HepG2 (cell line): ENCODE measurements around the gene LDB2. TPM values are rescaled to one million over a fixed set of nuclear protein-coding genes. Genes with fewer than 3 reads are reported as not detected.

Experiments
- AHR ChIP-seq: IDR thresholded peaks from 2 replicates; pipeline ENCODE4 v1.6.1; 2018; ENCODE audit warnings: missing genetic modification reagents, missing compliant biosample characterization
- ARNTL ChIP-seq: sonication (generic); formaldehyde crosslinking; IDR thresholded peaks from 2 replicates; pipeline ENCODE4 v1.4.0; 2020; ENCODE audit warnings: mild to moderate bottlenecking, missing genetic modification reagents
- ATRX ChIP-seq: sonication (generic); formaldehyde crosslinking; IDR thresholded peaks from 2 replicates; pipeline ENCODE4 v1.4.0; 2020; ENCODE audit warnings: missing genetic modification reagents, borderline replicate concordance
- BORCS8-MEF2B ChIP-seq: sonication (generic); formaldehyde crosslinking; IDR thresholded peaks from 2 replicates; pipeline ENCODE4 v1.8.0; 2022; ENCODE audit warnings: mild to moderate bottlenecking, missing genetic modification reagents
- CHD4 ChIP-seq: fragments of 200-600 bp; sonication (generic); IDR thresholded peaks from 2 replicates; pipeline ENCODE4 v1.7.0; 2017; ENCODE audit warnings: mild to moderate bottlenecking, low read length, borderline replicate concordance
- EP300 ChIP-seq, 3 experiments: sonication (generic) in 1 of 3; formaldehyde crosslinking in 1 of 3; IDR thresholded peaks; 2 replicates each; pipeline versions ENCODE4 v1.5.1 to v1.6.1; 2011 to 2020; ENCODE audit warnings: low read depth in 2 of 3, low read length in 2 of 3, borderline replicate concordance in 1 of 3, improper control_type of control experiment in 1 of 3, mild to moderate bottlenecking in 1 of 3, missing genetic modification reagents in 1 of 3, moderate library complexity in 1 of 3
- EZH2 ChIP-seq: conservative IDR thresholded peaks from 2 replicates; pipeline ENCODE4 v1.6.1; 2012; ENCODE audit warnings: mild to moderate bottlenecking, low read depth, low read length, moderate library complexity
- FOXA3 ChIP-seq: IDR thresholded peaks from 2 replicates; pipeline ENCODE4 v1.6.1; 2016; ENCODE audit warnings: missing genetic modification reagents, missing compliant biosample characterization
- FOXK1 ChIP-seq: sonication (generic); formaldehyde crosslinking; IDR thresholded peaks from 2 replicates; pipeline ENCODE4 v1.4.0; 2020; ENCODE audit warnings: low read depth, missing genetic modification reagents, borderline replicate concordance
- GZF1 ChIP-seq: sonication (generic); formaldehyde crosslinking; IDR thresholded peaks from 2 replicates; pipeline ENCODE4 v1.5.1; 2020; ENCODE audit warnings: mild to moderate bottlenecking, missing genetic modification reagents
- LRRFIP1 ChIP-seq: sonication (generic); formaldehyde crosslinking; conservative IDR thresholded peaks from 2 replicates; pipeline ENCODE4 v1.4.0; 2020; ENCODE audit warnings: missing genetic modification reagents
- NFKB2 ChIP-seq: sonication (generic); formaldehyde crosslinking; IDR thresholded peaks from 2 replicates; pipeline ENCODE4 v1.4.0; 2020; ENCODE audit warnings: missing genetic modification reagents, borderline replicate concordance
- RAD51 ChIP-seq: fragments of 450-650 bp; IDR thresholded peaks from 2 replicates; pipeline ENCODE4 v1.6.1; 2016; ENCODE audit warnings: borderline replicate concordance
- RARG ChIP-seq: sonication (generic); formaldehyde crosslinking; IDR thresholded peaks from 2 replicates; pipeline ENCODE4 v1.4.0; 2020; ENCODE audit warnings: low read depth, mild to moderate bottlenecking, missing genetic modification reagents
- SAFB2 ChIP-seq: sonication (generic); formaldehyde crosslinking; IDR thresholded peaks from 2 replicates; pipeline ENCODE4 v1.5.1; 2020; ENCODE audit warnings: missing genetic modification reagents, low read depth, mild to moderate bottlenecking, borderline replicate concordance
- SMYD3 ChIP-seq: sonication (generic); formaldehyde crosslinking; IDR thresholded peaks from 2 replicates; pipeline ENCODE4 v1.8.1; 2023; ENCODE audit warnings: mild to moderate bottlenecking, missing genetic modification reagents
- SOX13 ChIP-seq, 3 experiments: fragments of 450-650 bp in 1 of 3; sonication (generic) in 1 of 3; formaldehyde crosslinking in 1 of 3; IDR thresholded peaks in 2 of 3; conservative IDR thresholded peaks in 1 of 3; 2 replicates each; pipeline versions ENCODE4 v1.5.0 to v1.6.1; 2016 to 2020; ENCODE audit warnings: antibody characterized with exemption in 1 of 3, mild to moderate bottlenecking in 1 of 3, missing compliant biosample characterization in 1 of 3, missing genetic modification reagents in 1 of 3, moderate library complexity in 1 of 3
- ZNF18 ChIP-seq: sonication (generic); formaldehyde crosslinking; IDR thresholded peaks from 2 replicates; pipeline ENCODE4 v1.8.0; 2022; ENCODE audit warnings: mild to moderate bottlenecking, missing genetic modification reagents; ENCODE audit not compliant: insufficient replicate concordance
- ZNF30 ChIP-seq: sonication (generic); formaldehyde crosslinking; IDR thresholded peaks from 2 replicates; pipeline ENCODE4 v1.5.0; 2020; ENCODE audit warnings: mild to moderate bottlenecking, missing genetic modification reagents
- ZNF367 ChIP-seq: sonication (generic); formaldehyde crosslinking; IDR thresholded peaks from 2 replicates; pipeline ENCODE4 v1.4.0; 2020; ENCODE audit warnings: missing genetic modification reagents, borderline replicate concordance
- ZNF576 ChIP-seq: sonication (generic); formaldehyde crosslinking; IDR thresholded peaks from 2 replicates; pipeline ENCODE4 v1.4.0; 2020; ENCODE audit warnings: mild to moderate bottlenecking, missing genetic modification reagents
- ZNF749 ChIP-seq: sonication (generic); formaldehyde crosslinking; IDR thresholded peaks from 2 replicates; pipeline ENCODE4 v1.8.0; 2022; ENCODE audit warnings: mild to moderate bottlenecking, missing genetic modification reagents, moderate library complexity, borderline replicate concordance
- polyA plus RNA-seq, 8 experiments: library from polyadenylated mRNA; depleted of rRNA in 3 of 8; stranded (reverse) in 7 of 8; unstranded in 1 of 8; fragments of >200 nt; fragmentation: Illumina TruSeq in 4 of 8; extraction: Trizol in 4 of 8; gene quantifications; 2 replicates each; pipeline versions ENCODE4 v1.2.1 to v1.2.3, GENCODE V29; 2011 to 2016; ENCODE audit warnings: low read depth in 4 of 8, missing spikeins in 1 of 8, mixed read lengths in 1 of 8; ENCODE audit not compliant: insufficient read depth in 1 of 8
- total RNA-seq, 5 experiments: library from RNA; depleted of rRNA; stranded (reverse); fragments of >200 nt; fragmentation: Illumina TruSeq; extraction: Trizol; gene quantifications; 2 replicates each; pipeline ENCODE4 v1.2.3, GENCODE V29; 2016; ENCODE audit warnings: low read depth in 1 of 5
- TF ChIP-seq, protein P1 (sequence below): IDR thresholded peaks from 2 replicates; pipeline ENCODE4 v1.6.1; 2016
- TF ChIP-seq, protein P2 (sequence below): IDR thresholded peaks from 2 replicates; pipeline ENCODE4 v1.6.1; 2016; ENCODE audit warnings: missing genetic modification reagents, missing compliant biosample characterization

The LDB2 gene
- total and polyA plus RNA-seq, 2 of the 13 experiments (the other 11 are each of a cell fraction or from before 2014, with no cell fraction given) = not detected

GRCh38 chr4:16824278-16824806 is 74.1 kb downstream of the LDB2 start (continued):
- TF ChIP-seq LRRFIP1 (CRISPR knock-in tag) (no peak), GZF1 (no peak), RAD51 (no peak), ZNF576 (CRISPR knock-in tag) (no peak), ZNF367 (no peak), ZNF18 (CRISPR knock-in tag) (no peak), ZNF30 (CRISPR knock-in tag) (no peak), FOXA3 (CRISPR knock-in tag) (peak; percentile 68), ARNTL (no peak), CHD4 (0 out of 2 replicates have a peak, but pooled peaks have one; percentile 59), NFKB2 (CRISPR knock-in tag) (no peak), ZNF749 (CRISPR knock-in tag) (no peak), BORCS8-MEF2B (CRISPR knock-in tag) (no peak), EP300 (IDR thresholded peaks at IDR 0.05; ENCODE audit: low read depth in 2 of 2, low read length in 2 of 2) (peak in 1 of 2 experiments; percentile 83; a peak in 2 of 4 replicates), EP300 (CRISPR knock-in tag; IDR thresholded peaks at IDR 0.05; ENCODE audit: borderline replicate concordance) (peak; percentile 47; the same call in 1 of the 2 replicates), AHR (CRISPR knock-in tag) (no peak), FOXK1 (0 out of 2 replicates have a peak, but pooled peaks have one; percentile 29), SOX13 (IDR thresholded peaks at IDR 0.05) (no peak), SOX13 (CRISPR knock-in tag; conservative IDR thresholded peaks at IDR 0.05 in 1 of 2, IDR thresholded peaks at IDR 0.05 in 1 of 2) (peak in 1 of 2 experiments; percentile 88; a peak in 2 of 4 replicates), RARG (CRISPR knock-in tag) (no peak), SAFB2 (no peak), SMYD3 (CRISPR knock-in tag) (0 out of 2 replicates have a peak, but pooled peaks have one; percentile 40), ATRX (no peak), EZH2 (no peak)
- TF ChIP-seq, protein P1, sequence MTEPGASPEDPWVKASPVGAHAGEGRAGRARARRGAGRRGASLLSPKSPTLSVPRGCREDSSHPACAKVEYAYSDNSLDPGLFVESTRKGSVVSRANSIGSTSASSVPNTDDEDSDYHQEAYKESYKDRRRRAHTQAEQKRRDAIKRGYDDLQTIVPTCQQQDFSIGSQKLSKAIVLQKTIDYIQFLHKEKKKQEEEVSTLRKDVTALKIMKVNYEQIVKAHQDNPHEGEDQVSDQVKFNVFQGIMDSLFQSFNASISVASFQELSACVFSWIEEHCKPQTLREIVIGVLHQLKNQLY (CRISPR knock-in tag) = no peak
- TF ChIP-seq, protein P2, sequence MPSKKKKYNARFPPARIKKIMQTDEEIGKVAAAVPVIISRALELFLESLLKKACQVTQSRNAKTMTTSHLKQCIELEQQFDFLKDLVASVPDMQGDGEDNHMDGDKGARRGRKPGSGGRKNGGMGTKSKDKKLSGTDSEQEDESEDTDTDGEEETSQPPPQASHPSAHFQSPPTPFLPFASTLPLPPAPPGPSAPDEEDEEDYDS = no peak
